Stimulated activated CD4-positive, alpha-beta T cell treated with anti-CD3 and anti-CD28 coated beads, Interleukin-2, amount 100 ng/mL, for 4 hours (primary cell): ENCODE results near the gene PLEKHH1.
"Not testable (repeated sequence)": the region's sequence is repeated elsewhere in the genome, so short reads cannot be mapped to it uniquely, and the experiment has no call there.

Experiments used
- DNase-seq: peaks from one replicate; pipeline ENCODE4 v3.0.0-alpha.2; 2020; ENCODE audit warnings: low read depth

Gene PLEKHH1

GRCh38 chr14:67533754-67534085 is 630 bp downstream of the PLEKHH1 start:
- no peak for DNase-seq

DNA sequence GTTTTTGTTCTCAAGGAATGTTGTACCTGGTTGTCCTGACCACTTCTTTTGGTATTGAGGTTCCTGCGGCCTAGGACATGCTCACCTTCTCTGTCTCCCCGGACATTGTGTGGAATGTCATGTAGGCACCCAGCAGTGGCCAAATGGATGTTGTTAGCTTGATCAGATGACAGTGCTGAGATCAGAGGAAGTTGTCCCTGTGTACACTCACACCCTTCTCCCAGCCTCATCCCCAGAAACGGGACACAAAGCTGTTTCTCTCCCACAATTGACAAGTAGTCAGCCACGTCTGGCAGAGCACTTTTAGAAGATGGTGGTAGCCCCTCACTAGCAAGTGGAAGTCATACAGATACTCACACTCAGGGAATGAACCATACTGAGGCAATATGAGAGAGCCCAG is 3.0 kb downstream of the PLEKHH1 start:
- DNase-seq, result no peak

DNA sequence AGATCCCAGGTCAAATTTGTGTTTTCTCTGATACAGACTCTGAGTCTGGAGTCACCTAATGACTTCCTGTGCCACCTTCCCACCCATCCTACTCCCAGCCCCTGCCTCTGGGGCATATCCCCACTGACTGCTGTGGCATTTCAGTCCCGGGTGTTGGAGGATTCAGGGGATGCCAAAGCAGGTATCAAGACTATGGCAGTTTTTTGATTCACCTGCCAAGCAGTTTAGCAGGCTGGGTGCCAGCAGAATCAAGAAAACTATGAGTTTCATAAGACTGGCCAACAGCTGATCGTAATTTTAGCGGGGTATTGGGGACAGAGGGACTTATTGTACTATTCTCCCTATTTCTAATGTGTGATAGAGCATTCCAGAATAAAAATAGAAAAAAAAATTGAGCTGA is 4.6 kb downstream of the PLEKHH1 start:
- DNase-seq, result no peak

- DNase-seq, result no peak
These were observed 5.4 kb downstream of the PLEKHH1 start for GRCh38 chr14:67538501-67538900.

DNA sequence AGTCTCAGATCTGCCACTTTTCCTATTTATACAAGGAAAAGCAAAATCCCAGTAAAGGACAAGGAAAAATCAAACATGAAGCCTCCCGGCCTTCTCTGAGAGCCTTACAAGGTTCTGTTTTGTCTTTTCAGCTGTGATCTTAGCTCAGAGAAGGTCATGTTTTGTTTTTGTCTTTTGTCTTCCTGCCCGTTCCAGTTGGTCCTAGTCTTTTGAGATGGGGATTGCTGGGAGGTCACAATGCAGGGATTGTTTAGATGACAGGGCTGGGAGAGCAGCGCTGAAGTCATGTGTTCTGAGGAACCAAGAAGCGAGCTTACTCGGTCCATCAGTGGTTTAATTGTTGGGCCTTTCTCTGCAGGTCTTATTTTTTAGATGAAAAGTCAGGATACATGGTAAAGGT is 6.0 kb downstream of the PLEKHH1 start:
- no peak for DNase-seq

DNA sequence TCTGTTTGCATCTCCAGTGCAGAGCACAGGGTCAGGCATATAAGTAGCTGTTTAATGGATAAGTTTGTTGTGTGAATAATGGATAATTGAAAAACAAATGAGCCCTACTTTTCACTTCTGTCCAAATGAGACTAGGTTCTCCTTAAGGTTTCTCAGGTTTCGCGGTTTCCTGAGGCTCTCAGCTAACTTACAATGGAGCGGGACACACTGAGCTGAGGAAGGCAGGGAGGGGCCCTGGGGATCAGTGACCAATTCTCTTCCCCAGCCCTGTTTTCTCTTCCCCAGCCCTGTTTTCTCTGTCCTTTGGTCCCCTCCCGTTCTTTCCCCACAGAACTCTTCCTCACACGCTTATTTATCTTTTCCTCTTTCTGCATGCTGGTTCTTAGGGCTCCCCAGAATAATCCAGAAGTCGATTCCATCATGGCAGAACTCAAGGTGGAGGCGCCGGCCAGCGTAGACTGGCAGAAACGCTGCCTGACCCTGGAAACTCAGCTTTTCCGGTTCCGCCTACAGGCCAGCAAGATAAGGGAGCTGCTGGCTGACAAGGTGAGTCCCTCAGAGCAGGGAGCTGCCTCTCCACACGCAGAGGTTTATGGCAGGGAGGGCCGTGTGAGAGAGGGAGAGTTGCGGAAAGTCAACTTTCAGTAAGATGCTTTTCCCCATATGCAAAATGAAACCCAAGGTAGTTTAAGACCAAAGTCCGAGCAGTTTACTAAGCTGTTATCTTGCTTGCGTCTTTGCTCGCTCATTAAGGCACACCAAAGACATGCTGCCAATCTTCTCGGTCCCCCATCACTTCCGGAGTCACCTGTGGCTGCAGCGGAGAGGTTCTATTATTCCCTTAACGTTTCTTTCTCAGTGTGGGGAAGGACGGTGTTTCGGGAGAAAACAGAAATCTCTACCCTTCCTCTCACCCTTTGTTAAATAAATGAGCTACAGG is 8.6 kb downstream of the PLEKHH1 start:
- DNase-seq, result no peak

DNA sequence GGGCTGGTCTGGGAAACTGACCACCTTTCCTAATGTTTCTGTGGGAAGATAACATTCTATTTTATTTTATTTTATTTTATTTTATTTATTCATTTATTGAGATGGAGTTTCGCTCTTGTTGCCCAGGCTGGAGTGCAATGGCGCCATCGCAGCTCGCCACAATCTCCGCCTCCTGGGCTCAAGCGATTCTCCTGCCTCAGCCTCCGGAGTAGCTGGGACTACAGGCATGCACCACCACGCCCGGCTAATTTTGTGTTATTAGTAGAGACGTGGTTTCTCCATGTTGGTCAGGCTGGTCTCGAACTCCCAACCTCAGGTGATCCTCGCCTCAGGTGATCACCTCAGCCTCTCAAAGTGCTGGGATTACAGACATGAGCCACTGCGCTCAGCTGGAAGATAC is 9.5 kb downstream of the PLEKHH1 start:
- not testable (repeated sequence) for DNase-seq

DNA sequence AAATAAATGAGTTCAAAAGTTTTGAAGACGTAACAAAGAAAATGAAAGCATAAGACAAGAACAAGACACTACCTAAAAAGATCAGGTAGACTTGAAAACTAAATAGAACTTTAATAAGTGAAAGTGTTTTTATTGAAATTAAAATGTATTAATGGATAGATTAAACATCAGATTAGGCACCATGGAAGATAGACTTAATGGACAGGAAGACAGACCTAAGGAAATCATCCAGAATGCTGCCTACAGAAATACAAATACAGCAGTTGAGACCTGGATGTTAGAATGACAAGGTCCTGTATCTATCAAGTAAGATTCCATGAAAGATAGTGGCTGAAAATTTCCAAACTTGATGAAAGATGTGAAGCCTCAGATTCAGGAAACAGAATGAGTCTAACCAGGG is 11.5 kb downstream of the PLEKHH1 start:
- no peak for DNase-seq

DNA sequence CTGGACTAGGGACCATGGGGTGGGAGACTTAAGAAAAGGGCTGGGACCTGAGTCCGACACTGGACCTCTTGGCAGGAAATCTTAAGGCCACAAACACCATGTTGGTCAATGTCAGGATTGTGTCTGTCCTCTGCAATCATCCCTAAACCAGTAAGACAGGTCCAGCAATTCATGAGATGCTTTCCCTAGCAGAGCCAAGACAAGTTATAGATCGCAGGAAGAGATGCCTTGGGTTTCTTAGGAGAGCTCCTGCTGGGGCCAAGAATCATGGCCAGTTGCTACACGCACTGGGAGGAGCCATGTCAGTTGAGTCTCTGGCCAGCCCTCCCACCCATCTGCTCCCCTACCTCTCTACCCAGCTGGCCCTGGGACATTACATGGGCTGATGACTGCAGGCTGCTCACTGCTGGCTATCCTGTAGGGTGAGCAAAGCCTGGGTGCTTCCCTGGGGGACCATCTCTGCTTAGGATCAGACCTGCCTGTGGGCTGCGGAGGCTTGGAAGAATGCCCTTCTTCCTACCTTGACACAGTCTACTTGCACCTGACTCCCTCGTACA is 14.2 kb downstream of the PLEKHH1 start:
- no peak for DNase-seq

DNA sequence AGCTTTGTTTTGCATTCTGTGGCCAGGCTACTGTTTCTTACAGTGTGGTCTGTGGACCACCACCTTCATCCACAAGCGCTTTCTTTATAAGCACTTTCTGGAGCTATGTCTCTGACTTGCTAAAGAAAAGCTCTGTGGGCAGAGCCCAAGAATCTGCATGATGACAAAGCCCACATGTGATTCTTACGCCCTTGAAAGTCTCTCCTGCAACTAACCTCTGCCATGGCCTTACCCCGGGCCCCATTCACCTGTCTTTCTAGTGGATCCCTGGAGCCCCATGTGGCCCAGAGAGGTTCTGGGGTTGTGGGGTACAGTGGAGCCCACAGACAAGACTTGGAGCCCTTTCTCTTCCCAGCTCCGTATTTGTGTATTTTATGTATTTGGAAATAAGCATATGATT is 16.6 kb downstream of the PLEKHH1 start:
- DNase-seq, result no peak

- DNase-seq, result no peak
These were observed 18.0 kb downstream of the PLEKHH1 start for GRCh38 chr14:67551123-67551522.

DNA sequence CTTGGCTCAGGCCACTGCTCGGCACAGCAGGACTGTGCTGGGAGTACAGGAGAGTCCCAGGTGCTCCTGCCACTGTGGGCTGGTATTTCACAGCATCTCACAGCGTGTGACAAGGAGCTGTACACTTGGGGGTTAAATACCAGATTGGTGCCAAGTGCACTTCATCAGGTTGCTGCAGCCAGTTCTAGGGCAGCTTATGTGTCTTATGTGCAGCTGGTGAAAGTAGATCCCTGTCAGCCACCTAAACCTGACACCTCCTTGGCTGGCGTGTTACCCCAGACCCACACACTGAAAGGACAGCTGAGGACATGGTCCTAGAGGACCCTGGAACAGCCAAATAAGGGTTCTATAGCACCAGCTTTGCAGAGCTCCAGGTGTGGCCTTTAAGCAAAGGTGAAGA is 18.9 kb downstream of the PLEKHH1 start:
- no peak for DNase-seq

- no peak for DNase-seq
These were observed 20.5 kb downstream of the PLEKHH1 start for GRCh38 chr14:67553547-67553946.

- DNase-seq, result no peak
These were observed 21.3 kb downstream of the PLEKHH1 start for GRCh38 chr14:67554341-67554740.

GRCh38 chr14:67555518-67556090 is 22.5 kb downstream of the PLEKHH1 start:
- no peak for DNase-seq

- no peak for DNase-seq
These were observed 23.6 kb downstream of the PLEKHH1 start for GRCh38 chr14:67556671-67557070.

DNA sequence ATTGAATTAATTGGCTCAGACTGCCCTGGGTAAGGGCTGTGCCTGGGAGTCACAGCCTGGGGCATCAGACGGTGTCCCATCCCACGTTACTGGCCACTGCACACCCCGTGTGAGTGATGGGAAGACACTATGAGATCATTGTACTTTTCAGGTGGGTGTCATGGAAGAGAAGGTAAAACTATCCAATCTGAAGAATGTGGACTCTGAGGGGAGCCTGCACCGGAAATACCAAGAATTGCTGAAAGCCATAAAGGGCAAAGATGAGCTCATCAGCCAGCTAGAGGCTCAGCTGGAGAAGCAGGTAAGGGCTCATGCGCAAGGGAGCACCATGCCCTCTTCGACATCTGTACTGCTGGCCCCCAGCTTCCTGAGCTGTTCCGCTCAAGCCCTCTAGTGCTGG is 24.0 kb downstream of the PLEKHH1 start:
- no peak for DNase-seq

DNA sequence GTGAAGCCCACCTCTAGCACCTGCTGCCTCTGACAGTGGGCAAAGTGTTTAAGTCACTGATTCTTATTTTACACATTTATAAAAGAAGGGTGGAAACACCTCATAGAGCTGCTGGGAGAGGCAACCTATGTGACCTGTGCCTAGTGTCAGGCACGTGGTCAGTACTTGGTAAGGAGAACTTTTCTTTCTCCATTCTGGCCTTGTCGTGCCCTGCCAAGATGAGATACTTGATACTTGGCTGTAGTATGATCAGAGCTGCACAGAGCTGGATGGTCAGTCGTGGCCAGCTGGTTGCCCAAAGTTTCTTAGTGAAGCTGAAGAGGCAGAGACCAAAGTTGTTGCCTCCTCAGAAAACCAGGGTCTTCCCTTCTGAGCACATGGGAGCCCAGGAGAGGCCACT is 24.6 kb downstream of the PLEKHH1 start:
- no peak for DNase-seq

GRCh38 chr14:67559639-67560038 is 26.5 kb downstream of the PLEKHH1 start:
- DNase-seq, result no peak

- no peak for DNase-seq
These were observed 29.1 kb downstream of the PLEKHH1 start for GRCh38 chr14:67562025-67562775.

DNA sequence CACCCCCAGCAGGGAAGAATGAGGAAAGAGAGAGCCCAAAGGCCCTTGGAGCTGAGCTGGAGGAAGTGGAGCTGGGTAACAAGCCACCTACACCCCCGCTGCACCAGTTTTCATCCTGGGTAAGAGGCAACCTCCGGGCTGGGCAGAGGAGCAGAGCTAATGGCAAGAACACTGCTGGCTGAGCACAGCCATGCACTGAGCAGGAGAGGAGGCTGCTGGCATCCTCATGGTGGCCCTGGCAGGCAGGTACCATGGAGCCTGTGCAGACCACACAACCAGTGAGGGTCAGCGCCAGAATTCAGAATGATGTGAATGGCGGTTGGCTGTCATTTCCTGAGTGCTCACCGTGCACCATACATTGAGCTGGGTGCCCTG is 29.7 kb downstream of the PLEKHH1 start:
- no peak for DNase-seq

DNA sequence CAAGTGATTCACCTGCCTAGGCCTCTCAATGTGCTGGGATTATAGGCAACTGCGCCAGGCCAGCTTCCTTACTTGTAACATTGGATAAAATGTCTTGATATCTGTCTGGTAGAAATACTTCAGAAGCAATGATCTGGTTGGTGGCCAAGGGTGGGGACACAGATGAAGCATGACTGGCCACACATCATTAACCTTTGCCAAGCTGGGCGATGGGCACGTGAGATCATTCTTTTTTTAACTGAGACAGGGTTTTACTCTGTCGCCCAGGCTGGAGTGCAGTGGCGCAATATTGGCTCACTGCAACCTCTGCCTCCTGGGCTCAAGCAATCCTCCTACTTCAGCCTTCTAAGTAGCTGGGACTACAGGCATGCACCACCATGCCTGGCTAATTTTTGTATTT is 31.1 kb downstream of the PLEKHH1 start:
- DNase-seq, result no peak

GRCh38 chr14:67566908-67567307 is 33.8 kb downstream of the PLEKHH1 start:
- no peak for DNase-seq
